Measurements from ENCODE around the gene HBE1. TPM values are rescaled to one million over a fixed set of nuclear protein-coding genes. Genes with fewer than 3 reads are reported as not detected.

The HBE1 gene
- total RNA-seq, 1 donor from 2014 or later: not detected

DNA sequence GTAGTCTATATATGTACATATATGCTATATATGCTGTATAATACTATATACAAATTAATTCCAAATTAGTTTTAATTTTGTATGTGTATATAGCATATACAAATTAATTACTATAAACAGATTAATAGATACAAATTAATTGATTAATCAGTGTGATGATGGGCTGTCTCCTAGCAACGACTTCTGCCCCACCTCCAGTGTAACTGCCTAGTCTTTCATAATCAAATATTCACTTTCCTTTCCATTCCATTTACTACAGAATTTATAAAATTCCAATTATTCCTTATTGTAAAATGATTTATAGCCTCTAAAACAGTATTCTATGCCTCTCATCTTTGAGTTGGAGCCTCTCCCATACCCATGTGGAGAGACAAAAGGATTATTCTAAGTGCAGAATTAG is 36.4 kb downstream of the HBE1 start:
- no peak overlapping the region for H3K27ac Mint-ChIP-seq (ENCODE audit: unreplicated experiment)
- no peaks in the 10 kb centered on the region for H3K36me3 Mint-ChIP-seq (ENCODE audit: unreplicated experiment)
- H3K4me1 Mint-ChIP-seq (ENCODE audit: low read depth, unreplicated experiment): no peaks in the 10 kb centered on the region
- no peak overlapping the region for H3K4me3 Mint-ChIP-seq (ENCODE audit: unreplicated experiment)
- no peak for DNase-seq
- H3K27me3 Mint-ChIP-seq (ENCODE audit: unreplicated experiment): no peaks in the 10 kb centered on the region
- TF ChIP-seq, protein P1, sequence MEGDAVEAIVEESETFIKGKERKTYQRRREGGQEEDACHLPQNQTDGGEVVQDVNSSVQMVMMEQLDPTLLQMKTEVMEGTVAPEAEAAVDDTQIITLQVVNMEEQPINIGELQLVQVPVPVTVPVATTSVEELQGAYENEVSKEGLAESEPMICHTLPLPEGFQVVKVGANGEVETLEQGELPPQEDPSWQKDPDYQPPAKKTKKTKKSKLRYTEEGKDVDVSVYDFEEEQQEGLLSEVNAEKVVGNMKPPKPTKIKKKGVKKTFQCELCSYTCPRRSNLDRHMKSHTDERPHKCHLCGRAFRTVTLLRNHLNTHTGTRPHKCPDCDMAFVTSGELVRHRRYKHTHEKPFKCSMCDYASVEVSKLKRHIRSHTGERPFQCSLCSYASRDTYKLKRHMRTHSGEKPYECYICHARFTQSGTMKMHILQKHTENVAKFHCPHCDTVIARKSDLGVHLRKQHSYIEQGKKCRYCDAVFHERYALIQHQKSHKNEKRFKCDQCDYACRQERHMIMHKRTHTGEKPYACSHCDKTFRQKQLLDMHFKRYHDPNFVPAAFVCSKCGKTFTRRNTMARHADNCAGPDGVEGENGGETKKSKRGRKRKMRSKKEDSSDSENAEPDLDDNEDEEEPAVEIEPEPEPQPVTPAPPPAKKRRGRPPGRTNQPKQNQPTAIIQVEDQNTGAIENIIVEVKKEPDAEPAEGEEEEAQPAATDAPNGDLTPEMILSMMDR (IDR thresholded peaks at IDR 0.05; ENCODE audit: partially characterized antibody, unreplicated experiment): no peak
- H3K9me3 Mint-ChIP-seq (ENCODE audit: unreplicated experiment): no peaks in the 10 kb centered on the region

GRCh38 chr11:5232821-5233220 is 36.9 kb downstream of the HBE1 start:
- H3K4me3 Mint-ChIP-seq (ENCODE audit: unreplicated experiment): no peak overlapping the region
- no peak overlapping the region for H3K27ac Mint-ChIP-seq (ENCODE audit: unreplicated experiment)
- no peaks in the 10 kb centered on the region for H3K36me3 Mint-ChIP-seq (ENCODE audit: unreplicated experiment)
- DNase-seq: no peak
- H3K27me3 Mint-ChIP-seq (ENCODE audit: unreplicated experiment): no peaks in the 10 kb centered on the region
- H3K9me3 Mint-ChIP-seq (ENCODE audit: unreplicated experiment): no peaks in the 10 kb centered on the region
- TF ChIP-seq, protein P1 (IDR thresholded peaks at IDR 0.05; ENCODE audit: partially characterized antibody, unreplicated experiment): no peak
- no peaks in the 10 kb centered on the region for H3K4me1 Mint-ChIP-seq (ENCODE audit: low read depth, unreplicated experiment)

DNA sequence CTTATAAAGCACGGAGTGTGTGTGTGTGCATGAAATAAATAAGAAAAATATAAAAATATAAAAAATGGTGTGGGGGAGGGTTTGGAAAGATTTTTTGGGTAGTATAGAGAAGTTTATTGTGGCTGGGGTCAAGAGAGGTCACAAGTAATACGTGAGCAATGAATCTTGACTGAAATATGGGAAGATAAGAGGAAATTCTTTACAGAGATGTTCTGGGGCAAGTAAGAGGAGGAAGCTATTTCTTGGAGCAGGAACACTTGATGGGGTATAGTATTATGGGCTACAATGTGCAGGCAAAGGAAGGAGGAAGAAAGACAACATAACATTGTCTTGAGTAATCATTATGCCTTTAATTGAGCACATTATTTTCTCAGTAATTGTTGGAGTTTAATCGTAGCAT is 37.6 kb downstream of the HBE1 start:
- no peaks in the 10 kb centered on the region for H3K9me3 Mint-ChIP-seq (ENCODE audit: unreplicated experiment)
- no peak for DNase-seq
- TF ChIP-seq, protein P1 (IDR thresholded peaks at IDR 0.05; ENCODE audit: partially characterized antibody, unreplicated experiment): no peak
- no peaks in the 10 kb centered on the region for H3K4me1 Mint-ChIP-seq (ENCODE audit: low read depth, unreplicated experiment)
- no peaks in the 10 kb centered on the region for H3K27me3 Mint-ChIP-seq (ENCODE audit: unreplicated experiment)
- no peak overlapping the region for H3K27ac Mint-ChIP-seq (ENCODE audit: unreplicated experiment)
- H3K36me3 Mint-ChIP-seq (ENCODE audit: unreplicated experiment): no peaks in the 10 kb centered on the region
- no peak overlapping the region for H3K4me3 Mint-ChIP-seq (ENCODE audit: unreplicated experiment)

DNA sequence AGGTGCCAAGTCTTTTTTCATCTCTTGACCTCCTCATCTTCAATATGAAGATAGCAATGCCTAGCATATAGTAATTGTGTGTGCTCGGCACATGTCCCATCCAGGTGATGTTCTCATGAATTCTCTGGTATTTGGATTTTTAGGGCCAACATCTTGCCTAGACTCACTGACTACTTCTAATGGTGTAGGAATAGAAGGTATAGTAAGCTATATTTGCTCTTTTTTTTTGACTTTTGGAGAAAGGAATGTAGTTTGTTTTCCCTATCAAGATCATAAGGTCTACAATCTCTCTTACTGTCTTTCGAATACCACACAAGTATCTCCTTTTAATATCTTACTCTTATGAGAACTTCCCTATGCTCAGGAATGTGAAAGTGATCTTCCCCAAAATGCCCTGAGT is 38.6 kb downstream of the HBE1 start:
- no peaks in the 10 kb centered on the region for H3K9me3 Mint-ChIP-seq (ENCODE audit: unreplicated experiment)
- no peak overlapping the region for H3K27ac Mint-ChIP-seq (ENCODE audit: unreplicated experiment)
- no peaks in the 10 kb centered on the region for H3K36me3 Mint-ChIP-seq (ENCODE audit: unreplicated experiment)
- no peaks in the 10 kb centered on the region for H3K27me3 Mint-ChIP-seq (ENCODE audit: unreplicated experiment)
- DNase-seq: no peak
- H3K4me1 Mint-ChIP-seq (ENCODE audit: low read depth, unreplicated experiment): no peaks in the 10 kb centered on the region
- no peak overlapping the region for H3K4me3 Mint-ChIP-seq (ENCODE audit: unreplicated experiment)
- TF ChIP-seq, protein P1 (IDR thresholded peaks at IDR 0.05; ENCODE audit: partially characterized antibody, unreplicated experiment): no peak

GRCh38 chr11:5230266-5230665 is 39.5 kb downstream of the HBE1 start:
- Mint-ChIP-seq H3K36me3 (ENCODE audit: unreplicated experiment) (no peaks in the 10 kb centered on the region), H3K27ac (ENCODE audit: unreplicated experiment) (no peak overlapping the region), H3K4me3 (ENCODE audit: unreplicated experiment) (no peak overlapping the region), H3K27me3 (ENCODE audit: unreplicated experiment) (no peaks in the 10 kb centered on the region), H3K4me1 (ENCODE audit: low read depth, unreplicated experiment) (no peaks in the 10 kb centered on the region), H3K9me3 (ENCODE audit: unreplicated experiment) (no peaks in the 10 kb centered on the region)
- no peak for DNase-seq
- TF ChIP-seq, protein P1 (IDR thresholded peaks at IDR 0.05; ENCODE audit: partially characterized antibody, unreplicated experiment): no peak
